Erythroblast (primary cell): ENCODE data around the gene RFX3.

Experiments used
- GATA1 ChIP-seq: IDR thresholded peaks from 2 replicates; pipeline ENCODE4 v1.6.1; 2011; ENCODE audit warnings: low read depth, mild to moderate bottlenecking, control low read depth, low read length, moderate library complexity
- POLR2A ChIP-seq: IDR thresholded peaks from 2 replicates; pipeline ENCODE4 v1.6.1; 2011; ENCODE audit warnings: mild to moderate bottlenecking, low read length

DNA sequence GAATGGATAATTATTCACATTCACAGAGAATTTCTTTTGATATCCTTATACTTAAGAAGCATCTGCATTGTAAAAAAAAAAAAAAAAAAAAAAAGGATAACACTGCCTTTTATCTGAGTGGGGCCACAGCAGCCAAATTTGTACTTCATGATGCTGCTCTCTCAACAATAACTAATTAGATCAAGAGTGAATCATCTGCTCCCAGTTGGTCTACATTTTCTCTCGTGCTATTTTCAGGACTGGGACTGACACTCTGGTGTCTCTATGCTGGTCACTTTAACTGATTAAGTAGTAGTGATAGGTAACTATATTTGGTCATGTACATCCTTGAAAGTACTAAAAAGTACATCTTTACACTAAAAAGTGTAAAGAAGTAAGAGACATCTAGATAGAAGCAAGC, 90.1 kb downstream of the RFX3 start:
- TF ChIP-seq POLR2A: no peak
- TF ChIP-seq GATA1: no peak
